Measurements from ENCODE around the gene PIBF1. TPM values are rescaled to one million over a fixed set of nuclear protein-coding genes. Genes with fewer than 3 reads are reported as not detected.

The PIBF1 gene
- total RNA-seq, 1 experiment from 2014 or later: 30.6 TPM

GRCh38 chr13:73025217-73026012, 243.5 kb downstream of the PIBF1 start:
- intact Hi-C loops (cut with micrococcal nuclease; ENCODE audit: unreplicated experiment): no loop called here
- no peaks in the 10 kb centered on the region for H3K9me3 ChIP-seq (ENCODE audit: low read depth, low read length, poor library complexity, severe bottlenecking)
- H3K4me1 ChIP-seq (ENCODE audit: insufficient read depth, low read length, poor library complexity, severe bottlenecking): no peaks in the 10 kb centered on the region
- ChIA-PET CTCF (no interaction called here), POLR2A (ENCODE audit: low non-redundant PET) (interaction anchor here (0.6 kb wide), 1 partner anchor 48 kb away, joined by 3 read pairs; no protein-coding TSS in a partner anchor)
- H3K27ac ChIP-seq (ENCODE audit: low read depth, low read length, poor library complexity, severe bottlenecking): no peak overlapping the region
- DNase-seq (ENCODE audit: low spot score): no peak
- H3K4me3 ChIP-seq (ENCODE audit: low read depth, low read length, poor library complexity, severe bottlenecking): no peak overlapping the region
- H3K27me3 ChIP-seq (replicated peaks; ENCODE audit: insufficient read depth, low read depth, low read length, poor library complexity): no peaks in the 10 kb centered on the region
- TF ChIP-seq EZH2 (IDR thresholded peaks at IDR 0.05; ENCODE audit: borderline replicate concordance, low read depth, low read length, poor library complexity, severe bottlenecking): no peak
- TF ChIP-seq CTCF (conservative IDR thresholded peaks at IDR 0.05; ENCODE audit: low read depth, low read length): no peak
- BruUV-seq (replicated peaks): no TSS peak
- no peaks in the 10 kb centered on the region for H3K36me3 ChIP-seq (ENCODE audit: insufficient read depth, low read length, poor library complexity, severe bottlenecking)

GRCh38 chr13:73034901-73035300, 253.0 kb downstream of the PIBF1 start:
- CTCF ChIA-PET: no interaction called here
- no TSS peak for BruUV-seq (replicated peaks)
- Histone ChIP-seq H3K4me3 (ENCODE audit: low read depth, low read length, poor library complexity, severe bottlenecking) (no peak overlapping the region), H3K9me3 (ENCODE audit: low read depth, low read length, poor library complexity, severe bottlenecking) (no peaks in the 10 kb centered on the region), H3K36me3 (ENCODE audit: insufficient read depth, low read length, poor library complexity, severe bottlenecking) (no peaks in the 10 kb centered on the region), H3K27ac (ENCODE audit: low read depth, low read length, poor library complexity, severe bottlenecking) (no peak overlapping the region), H3K27me3 (replicated peaks; ENCODE audit: insufficient read depth, low read depth, low read length, poor library complexity) (no peaks in the 10 kb centered on the region), H3K4me1 (ENCODE audit: insufficient read depth, low read length, poor library complexity, severe bottlenecking) (no peaks in the 10 kb centered on the region)
- no peak for DNase-seq (ENCODE audit: low spot score)
- POLR2A ChIA-PET (ENCODE audit: low non-redundant PET): no interaction called here
- intact Hi-C loops (cut with micrococcal nuclease; ENCODE audit: unreplicated experiment): no loop called here
- TF ChIP-seq EZH2 (IDR thresholded peaks at IDR 0.05; ENCODE audit: borderline replicate concordance, low read depth, low read length, poor library complexity, severe bottlenecking) (no peak), CTCF (conservative IDR thresholded peaks at IDR 0.05; ENCODE audit: low read depth, low read length) (no peak)

- H3K4me1 ChIP-seq (ENCODE audit: insufficient read depth, low read length, poor library complexity, severe bottlenecking): no peaks in the 10 kb centered on the region
- no peaks in the 10 kb centered on the region for H3K27me3 ChIP-seq (replicated peaks; ENCODE audit: insufficient read depth, low read depth, low read length, poor library complexity)
- BruUV-seq (replicated peaks): no TSS peak
- no peak for DNase-seq (ENCODE audit: low spot score)
- intact Hi-C loops (cut with micrococcal nuclease; ENCODE audit: unreplicated experiment): no loop called here
- H3K36me3 ChIP-seq (ENCODE audit: insufficient read depth, low read length, poor library complexity, severe bottlenecking): no peaks in the 10 kb centered on the region
- POLR2A ChIA-PET (ENCODE audit: low non-redundant PET): no interaction called here
- no peak overlapping the region for H3K4me3 ChIP-seq (ENCODE audit: low read depth, low read length, poor library complexity, severe bottlenecking)
- H3K9me3 ChIP-seq (ENCODE audit: low read depth, low read length, poor library complexity, severe bottlenecking): no peaks in the 10 kb centered on the region
- TF ChIP-seq CTCF (conservative IDR thresholded peaks at IDR 0.05; ENCODE audit: low read depth, low read length): no peak
- TF ChIP-seq EZH2 (IDR thresholded peaks at IDR 0.05; ENCODE audit: borderline replicate concordance, low read depth, low read length, poor library complexity, severe bottlenecking): no peak
- CTCF ChIA-PET: no interaction called here
- H3K27ac ChIP-seq (ENCODE audit: low read depth, low read length, poor library complexity, severe bottlenecking): no peak overlapping the region
These were observed 253.7 kb downstream of the PIBF1 start for GRCh38 chr13:73035660-73036059.

Data from A673 (cell line).